Mesodermal cell (in vitro differentiated cells): Measurements from ENCODE around the gene SSC5D.
A peak's percentile ranks its signal among the peaks of the same experiment; 100 is the strongest.

ENCODE experiments used
- H3K27ac ChIP-seq: 2 replicates; pipeline ENCODE4 v1.7.0; 2013; ENCODE audit warnings: mild to moderate bottlenecking, low read depth, low read length, moderate library complexity; ENCODE audit not compliant: severe bottlenecking
- H3K36me3 ChIP-seq: 2 replicates; pipeline ENCODE4 v1.7.1; 2013; ENCODE audit warnings: mild to moderate bottlenecking, low read length, moderate library complexity; ENCODE audit not compliant: control insufficient read depth, insufficient read depth
- H3K4me1 ChIP-seq: one replicate; pipeline ENCODE4 v1.7.1; 2013; ENCODE audit warnings: mild to moderate bottlenecking, low read length; ENCODE audit not compliant: insufficient read depth, control insufficient read depth, poor library complexity, severe bottlenecking
- H3K4me3 ChIP-seq: 2 replicates; pipeline ENCODE4 v1.7.0; 2013; ENCODE audit warnings: low read length, control low read depth, mild to moderate bottlenecking; ENCODE audit not compliant: insufficient read depth, poor library complexity, severe bottlenecking; ENCODE audit errors: extremely low read depth
- H3K9me3 ChIP-seq: 2 replicates; pipeline ENCODE4 v1.7.1; 2013; ENCODE audit warnings: mild to moderate bottlenecking, low read length, moderate library complexity; ENCODE audit not compliant: control insufficient read depth
- WGBS, 2 experiments: methylation state at CpG; one replicate each; pipeline ENCODE4 v1.1.5; 2013; ENCODE audit warnings: missing lambda C conversion rate in 2 of 2; ENCODE audit not compliant: insufficient coverage in 2 of 2; 5-methylcytosine and 5-hydroxymethylcytosine counted together

Gene SSC5D

DNA sequence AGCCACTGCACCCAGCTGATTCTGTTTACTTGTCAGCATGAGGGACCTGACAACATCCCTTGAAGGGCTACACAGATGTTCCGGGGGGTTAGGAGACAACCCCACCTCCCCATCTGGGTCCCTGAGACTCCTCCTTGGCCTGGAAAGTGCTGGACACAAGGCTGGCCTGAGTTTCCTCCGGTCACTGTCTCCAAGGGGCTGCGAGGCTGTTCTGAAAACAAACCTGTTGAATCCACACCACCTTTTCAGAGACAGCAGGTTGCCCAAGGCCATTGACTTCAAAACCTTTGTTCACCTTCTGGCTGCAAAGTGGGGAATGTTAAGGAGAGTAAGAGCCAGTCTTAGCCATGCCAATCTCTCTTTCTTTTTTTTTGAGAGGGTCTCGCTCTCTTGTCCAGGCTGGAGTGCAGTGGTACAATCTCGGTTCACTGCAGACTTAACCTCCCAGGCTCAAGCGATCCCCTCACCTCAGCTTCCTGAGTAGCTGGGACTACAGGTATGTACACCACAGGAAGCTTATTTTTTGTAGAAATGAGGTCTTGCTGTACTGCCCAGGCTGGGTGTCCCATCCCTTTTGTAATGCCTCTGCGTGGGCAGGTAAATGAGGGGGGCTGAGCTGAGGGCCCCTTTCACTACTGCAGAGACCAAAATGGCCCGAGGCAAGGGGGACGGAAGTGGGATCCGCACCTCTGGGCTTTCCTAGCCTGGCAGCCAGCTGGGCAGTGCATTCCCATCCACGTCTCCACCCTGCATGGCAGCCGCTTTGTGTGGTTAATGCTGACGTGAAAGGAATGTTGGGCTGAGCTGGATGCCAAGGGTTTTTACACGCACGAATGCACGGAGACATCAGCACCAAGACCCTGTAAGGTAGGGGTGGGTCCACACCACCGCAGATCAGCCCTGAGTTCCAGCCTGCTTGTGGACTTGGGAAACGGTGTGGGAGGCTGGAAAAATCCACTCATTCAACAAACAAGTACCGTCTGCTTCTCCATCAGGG, 13.7 kb upstream of the SSC5D start:
- WGBS, 2 experiments = 91 to 98% methylated on average over 12 to 13 of the region's 19 CpGs
- Histone ChIP-seq H3K36me3 (no peaks in the 10 kb centered on the region), H3K4me3 (no peak overlapping the region), H3K9me3 (no peaks in the 10 kb centered on the region), H3K27ac (no peak overlapping the region), H3K4me1 (peaks cover 10% of the 10 kb centered on the region)

DNA sequence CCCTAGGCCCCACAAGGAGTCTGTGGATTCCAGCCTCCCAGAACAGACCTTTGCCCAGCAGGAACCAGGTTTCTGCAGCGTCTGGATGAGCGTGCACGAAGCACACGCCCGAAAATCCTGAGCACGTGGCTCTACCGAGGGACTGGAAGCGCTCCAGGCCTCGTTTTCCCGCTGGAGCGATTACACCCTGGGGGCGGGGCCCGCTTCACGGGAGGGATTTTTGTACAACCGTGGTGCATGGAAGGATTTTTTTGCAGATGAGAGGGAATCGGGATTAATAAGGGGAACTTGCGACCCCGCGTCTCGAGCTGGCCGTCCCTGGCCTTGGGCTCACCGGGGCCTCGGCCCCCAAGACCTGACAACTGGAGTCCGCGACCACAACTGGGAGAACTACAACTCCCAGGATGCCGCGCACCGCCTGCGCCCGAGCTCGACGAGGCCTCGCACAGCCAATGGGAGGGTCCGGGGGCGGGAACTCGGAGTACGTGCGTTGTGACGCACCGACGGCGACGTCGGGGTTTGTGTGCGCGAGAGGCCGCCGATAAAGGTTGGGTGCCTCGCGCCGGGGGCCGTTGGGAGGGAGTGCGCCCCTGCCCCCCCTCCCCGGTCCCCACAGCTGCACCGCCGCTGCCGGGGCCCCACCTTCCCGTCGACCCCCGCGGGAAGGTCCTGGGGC, 12.0 kb upstream of the SSC5D start, which contains the start of gene ZNF628:
ZNF628 (plus strand) TSS at position 518 of the 676 bp plus-strand sequence. CDS start 3,294 bp downstream, outside the sequence.
- 1 to 2% methylated on average over 38 to 44 of the region's 61 CpGs for WGBS, 2 experiments
- H3K36me3 ChIP-seq = peaks cover 2% of the 10 kb centered on the region
- H3K4me3 ChIP-seq = peak within 1 kb of the TSS; percentile 62
- no peaks in the 10 kb centered on the region for H3K9me3 ChIP-seq
- H3K27ac ChIP-seq = peak within 1 kb of the TSS; percentile 79
- peaks cover 10% of the 10 kb centered on the region for H3K4me1 ChIP-seq

DNA sequence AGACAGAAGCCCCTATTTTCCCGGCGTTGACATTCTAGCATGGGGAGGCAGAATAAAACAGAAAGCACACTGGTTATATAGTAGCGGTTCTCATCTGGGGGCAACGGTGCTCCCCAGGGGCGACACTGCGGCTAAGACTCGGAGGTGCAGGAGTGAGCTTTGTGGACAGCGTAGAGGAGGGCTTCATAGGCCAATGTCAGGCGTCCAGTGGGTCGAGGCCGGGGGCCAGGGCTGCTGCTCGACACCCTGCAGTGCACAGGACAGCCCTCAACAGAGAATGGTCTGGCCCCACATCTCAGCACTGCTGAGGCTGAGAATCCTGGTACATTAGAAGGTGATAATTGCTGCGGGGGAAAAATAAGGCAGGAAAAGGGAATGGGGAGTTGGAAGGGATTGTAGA, 10.3 kb upstream of the SSC5D start:
- Histone ChIP-seq H3K9me3 (no peaks in the 10 kb centered on the region), H3K27ac (no peak overlapping the region), H3K36me3 (peaks cover 10% of the 10 kb centered on the region), H3K4me1 (peaks cover 10% of the 10 kb centered on the region), H3K4me3 (peak overlapping the region; percentile 62)
- 89 to 94% methylated on average over 13 of the region's 13 CpGs for WGBS, 2 experiments

DNA sequence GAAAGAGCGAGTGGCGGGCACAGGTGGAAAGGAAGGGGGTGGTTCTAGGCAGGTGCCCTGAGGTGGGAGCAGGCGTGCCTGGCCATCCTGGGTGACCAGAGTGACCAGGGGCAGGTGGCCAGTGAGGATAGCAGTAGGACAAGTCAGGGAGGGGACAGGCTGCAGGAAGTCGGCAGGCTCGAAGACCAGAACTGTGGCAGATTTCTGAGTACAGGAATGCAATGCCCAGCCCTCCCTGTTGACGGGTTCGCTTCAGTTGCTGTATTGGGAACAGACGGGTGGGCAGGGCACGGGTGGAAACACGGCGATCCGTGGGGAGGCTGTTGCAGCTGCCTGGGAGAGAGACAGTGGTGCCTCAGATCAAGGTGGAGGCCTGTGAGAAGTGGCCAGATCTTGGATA, 9.9 kb upstream of the SSC5D start:
- H3K27ac ChIP-seq = no peak overlapping the region
- peaks cover 6% of the 10 kb centered on the region for H3K4me1 ChIP-seq
- WGBS, 2 experiments = 90 to 94% methylated on average over 10 to 12 of the region's 12 CpGs
- H3K4me3 ChIP-seq = no peak overlapping the region
- no peaks in the 10 kb centered on the region for H3K9me3 ChIP-seq
- H3K36me3 ChIP-seq = peaks cover 15% of the 10 kb centered on the region

DNA sequence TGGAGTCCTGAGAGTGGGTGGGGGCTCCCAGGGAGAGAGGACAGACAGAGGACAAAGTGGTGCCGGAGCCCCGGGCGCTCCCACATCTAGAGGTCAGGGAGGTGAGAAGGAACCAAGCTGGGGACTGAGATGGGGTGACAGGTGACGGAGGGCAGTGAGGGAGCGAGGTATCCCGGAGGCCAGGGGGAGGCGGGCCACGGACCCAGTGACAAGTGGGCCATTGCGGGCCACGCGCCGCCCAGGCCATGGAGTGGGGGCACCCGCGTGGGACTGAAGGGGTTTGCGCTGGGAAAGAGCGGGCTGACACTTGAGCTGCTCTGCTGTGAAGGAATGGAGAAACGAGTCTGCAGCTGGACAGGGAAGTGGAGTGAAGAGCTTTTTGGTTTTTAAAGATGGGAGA, 9.2 kb upstream of the SSC5D start:
- H3K4me3 ChIP-seq = no peak overlapping the region
- H3K27ac ChIP-seq = no peak overlapping the region
- H3K36me3 ChIP-seq = peaks cover 16% of the 10 kb centered on the region
- H3K9me3 ChIP-seq = no peaks in the 10 kb centered on the region
- H3K4me1 ChIP-seq = peaks cover 9% of the 10 kb centered on the region
- 95 to 96% methylated on average over 14 to 15 of the region's 17 CpGs for WGBS, 2 experiments

DNA sequence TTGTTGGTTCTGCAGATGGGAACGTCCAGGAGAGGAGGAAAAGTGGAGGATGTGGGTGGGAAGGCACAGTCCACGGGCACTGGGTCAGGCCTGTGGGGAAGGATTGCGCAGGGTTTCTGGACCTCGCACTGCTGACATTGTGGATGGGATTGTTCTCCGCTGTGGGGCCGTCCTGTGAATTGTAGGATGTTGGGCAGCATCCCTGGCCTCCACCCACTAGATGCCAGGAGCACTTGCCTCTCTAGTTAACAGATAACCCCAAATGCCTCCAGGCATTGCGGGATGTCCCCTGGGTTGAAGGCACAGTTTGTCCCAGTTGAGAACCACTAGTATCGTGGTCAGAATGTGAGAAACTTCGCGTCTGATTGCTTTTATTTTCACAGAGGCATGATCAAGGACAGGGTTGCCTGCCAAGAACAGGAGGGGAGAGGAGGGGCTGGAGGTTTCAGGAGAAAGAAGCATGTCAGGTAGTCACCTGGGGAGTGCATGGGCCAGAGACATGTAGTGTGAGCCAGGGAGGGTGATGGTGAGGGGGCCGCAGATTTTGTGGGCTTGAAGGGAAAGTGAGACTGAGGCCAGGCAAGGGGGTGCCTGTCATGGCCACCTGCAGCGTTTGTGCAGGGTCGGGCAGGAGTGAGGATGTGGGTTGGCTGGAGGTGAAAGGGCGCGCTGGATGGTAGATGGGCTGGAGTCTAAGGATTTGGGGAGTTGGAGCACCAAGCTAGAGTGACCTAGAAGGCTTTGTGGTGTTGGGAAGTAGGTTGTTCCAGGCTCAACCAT, 8.6 kb upstream of the SSC5D start:
- H3K4me1 ChIP-seq = peaks cover 13% of the 10 kb centered on the region
- H3K9me3 ChIP-seq = no peaks in the 10 kb centered on the region
- no peak overlapping the region for H3K27ac ChIP-seq
- WGBS, 2 experiments = 87 to 94% methylated on average over 7 to 14 of the region's 15 CpGs
- peaks cover 16% of the 10 kb centered on the region for H3K36me3 ChIP-seq
- H3K4me3 ChIP-seq = no peak overlapping the region

DNA sequence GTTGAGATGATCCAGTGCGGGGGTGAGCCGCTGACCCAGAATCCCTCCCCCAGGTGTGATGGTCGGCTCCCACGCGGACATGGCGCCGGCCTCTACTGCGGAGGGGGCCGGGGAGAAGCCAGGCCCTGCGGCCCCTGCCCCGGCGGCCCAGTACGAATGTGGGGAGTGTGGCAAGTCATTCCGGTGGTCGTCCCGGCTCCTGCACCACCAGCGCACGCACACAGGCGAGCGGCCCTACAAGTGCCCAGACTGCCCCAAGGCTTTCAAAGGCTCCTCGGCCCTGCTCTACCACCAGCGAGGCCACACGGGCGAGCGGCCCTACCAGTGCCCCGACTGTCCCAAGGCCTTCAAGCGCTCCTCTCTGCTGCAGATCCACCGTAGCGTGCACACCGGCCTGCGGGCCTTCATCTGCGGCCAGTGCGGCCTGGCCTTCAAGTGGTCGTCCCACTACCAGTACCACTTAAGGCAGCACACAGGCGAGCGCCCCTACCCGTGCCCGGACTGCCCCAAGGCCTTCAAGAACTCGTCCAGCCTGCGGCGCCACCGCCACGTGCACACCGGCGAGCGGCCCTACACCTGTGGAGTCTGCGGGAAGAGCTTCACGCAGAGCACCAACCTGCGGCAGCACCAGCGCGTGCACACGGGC, 7.0 kb upstream of the SSC5D start:
- Histone ChIP-seq H3K4me1 (peaks cover 22% of the 10 kb centered on the region), H3K36me3 (peaks cover 16% of the 10 kb centered on the region), H3K9me3 (no peaks in the 10 kb centered on the region), H3K27ac (no peak overlapping the region), H3K4me3 (no peak overlapping the region)
- WGBS, 2 experiments = 91 to 94% methylated on average over 43 to 51 of the region's 52 CpGs

DNA sequence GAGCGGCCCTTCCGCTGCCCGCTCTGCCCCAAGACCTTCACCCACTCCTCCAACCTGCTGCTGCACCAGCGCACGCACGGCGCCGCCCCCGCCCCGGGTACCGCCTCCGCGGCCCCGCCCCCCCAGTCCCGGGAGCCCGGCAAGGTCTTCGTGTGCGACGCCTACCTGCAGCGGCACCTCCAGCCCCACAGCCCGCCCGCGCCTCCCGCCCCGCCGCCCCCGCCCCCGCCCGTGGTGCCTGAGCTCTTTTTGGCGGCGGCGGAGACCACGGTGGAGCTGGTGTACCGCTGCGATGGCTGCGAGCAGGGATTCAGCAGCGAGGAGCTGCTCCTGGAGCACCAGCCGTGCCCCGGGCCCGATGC, 6.5 kb upstream of the SSC5D start:
- Histone ChIP-seq H3K27ac (no peak overlapping the region), H3K9me3 (no peaks in the 10 kb centered on the region)
- 84 to 96% methylated on average over 12 to 22 of the region's 40 CpGs for WGBS, 2 experiments

DNA sequence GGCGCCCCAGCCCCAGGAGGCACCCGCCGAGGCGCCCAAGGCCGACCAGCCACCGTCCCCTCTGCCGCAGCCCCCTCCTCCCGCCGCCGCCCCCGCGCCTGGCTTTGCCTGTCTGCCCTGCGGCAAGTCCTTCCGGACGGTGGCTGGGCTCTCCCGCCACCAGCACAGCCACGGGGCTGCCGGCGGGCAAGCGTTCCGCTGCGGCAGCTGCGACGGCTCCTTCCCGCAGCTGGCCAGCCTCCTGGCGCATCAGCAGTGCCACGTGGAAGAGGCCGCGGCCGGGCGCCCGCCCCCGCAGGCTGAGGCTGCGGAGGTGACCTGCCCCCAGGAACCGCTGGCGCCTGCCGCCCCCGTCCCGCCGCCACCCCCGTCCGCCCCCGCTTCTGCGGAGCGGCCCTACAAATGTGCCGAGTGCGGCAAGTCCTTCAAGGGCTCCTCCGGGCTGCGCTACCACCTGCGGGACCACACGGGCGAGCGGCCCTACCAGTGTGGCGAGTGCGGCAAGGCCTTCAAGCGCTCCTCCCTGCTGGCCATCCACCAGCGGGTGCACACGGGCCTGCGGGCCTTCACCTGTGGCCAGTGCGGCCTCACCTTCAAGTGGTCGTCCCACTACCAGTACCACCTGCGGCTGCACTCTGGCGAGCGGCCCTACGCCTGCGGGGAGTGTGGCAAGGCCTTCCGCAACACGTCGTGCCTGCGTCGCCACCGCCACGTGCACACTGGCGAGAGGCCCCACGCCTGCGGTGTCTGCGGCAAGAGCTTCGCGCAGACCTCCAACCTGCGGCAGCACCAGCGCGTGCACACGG, 5.9 kb upstream of the SSC5D start:
- Histone ChIP-seq H3K36me3 (peaks cover 16% of the 10 kb centered on the region), H3K4me1 (peaks cover 31% of the 10 kb centered on the region), H3K9me3 (no peaks in the 10 kb centered on the region), H3K4me3 (no peak overlapping the region), H3K27ac (no peak overlapping the region)
- 95 to 97% methylated on average over 58 to 80 of the region's 83 CpGs for WGBS, 2 experiments

More for the DNA sequence above, 6.5 kb upstream of the SSC5D start:
- Histone ChIP-seq H3K4me1 (peaks cover 27% of the 10 kb centered on the region), H3K36me3 (peaks cover 16% of the 10 kb centered on the region), H3K4me3 (no peak overlapping the region)
